AG04450 (cell line): ENCODE results near the gene SBSN. TPM values are rescaled to one million over a fixed set of nuclear protein-coding genes. Genes with fewer than 3 reads are reported as not detected.

ENCODE experiments used
- CTCF ChIA-PET: fragments of 300-600, 350-600 bp; formaldehyde crosslinking; extraction: SDS; loops from one replicate; lab custom pipeline; 2022; ENCODE audit warnings: antibody characterized with exemption, inconsistent platforms; lab: Charles Lee
- POLR2A ChIA-PET: fragments of 350-600 bp; formaldehyde crosslinking; extraction: SDS; loops from one replicate; lab custom pipeline; 2021; ENCODE audit warnings: antibody characterized with exemption, inconsistent platforms; lab: Yijun Ruan, JAX
- DNase-seq: peaks from one replicate; pipeline ENCODE4 v3.0.0-alpha.2; 2011; ENCODE audit warnings: low read depth, low spot score
- H3K27ac ChIP-seq: one replicate; pipeline ENCODE4 v1.5.1; 2012; ENCODE audit warnings: low read depth, low read length, control low read depth
- H3K27me3 ChIP-seq: one replicate; pipeline ENCODE4 v1.6.0; 2012; ENCODE audit warnings: low read length; ENCODE audit not compliant: control insufficient read depth, insufficient read depth
- H3K4me3 ChIP-seq: 2 replicates; pipeline ENCODE4 v1.5.1; 2011; ENCODE audit warnings: mild to moderate bottlenecking, low read depth, low read length, control low read depth
- H3K9me3 ChIP-seq: 2 replicates; pipeline ENCODE4 v1.5.1; 2012; ENCODE audit warnings: low read length; ENCODE audit not compliant: control insufficient read depth, insufficient read depth
- CTCF ChIP-seq: IDR thresholded peaks from 2 replicates; pipeline ENCODE4 v1.5.1; 2011; ENCODE audit warnings: low read depth, low read length, control low read depth, inconsistent platforms
- polyA plus RNA-seq: library from polyadenylated mRNA; depleted of rRNA; stranded (reverse); fragments of >200 nt; gene quantifications from 2 replicates; pipeline ENCODE4 v1.2.3, GENCODE V29; 2011

The SBSN gene
- polyA plus RNA-seq, 1 experiment, result 1.8 TPM

DNA sequence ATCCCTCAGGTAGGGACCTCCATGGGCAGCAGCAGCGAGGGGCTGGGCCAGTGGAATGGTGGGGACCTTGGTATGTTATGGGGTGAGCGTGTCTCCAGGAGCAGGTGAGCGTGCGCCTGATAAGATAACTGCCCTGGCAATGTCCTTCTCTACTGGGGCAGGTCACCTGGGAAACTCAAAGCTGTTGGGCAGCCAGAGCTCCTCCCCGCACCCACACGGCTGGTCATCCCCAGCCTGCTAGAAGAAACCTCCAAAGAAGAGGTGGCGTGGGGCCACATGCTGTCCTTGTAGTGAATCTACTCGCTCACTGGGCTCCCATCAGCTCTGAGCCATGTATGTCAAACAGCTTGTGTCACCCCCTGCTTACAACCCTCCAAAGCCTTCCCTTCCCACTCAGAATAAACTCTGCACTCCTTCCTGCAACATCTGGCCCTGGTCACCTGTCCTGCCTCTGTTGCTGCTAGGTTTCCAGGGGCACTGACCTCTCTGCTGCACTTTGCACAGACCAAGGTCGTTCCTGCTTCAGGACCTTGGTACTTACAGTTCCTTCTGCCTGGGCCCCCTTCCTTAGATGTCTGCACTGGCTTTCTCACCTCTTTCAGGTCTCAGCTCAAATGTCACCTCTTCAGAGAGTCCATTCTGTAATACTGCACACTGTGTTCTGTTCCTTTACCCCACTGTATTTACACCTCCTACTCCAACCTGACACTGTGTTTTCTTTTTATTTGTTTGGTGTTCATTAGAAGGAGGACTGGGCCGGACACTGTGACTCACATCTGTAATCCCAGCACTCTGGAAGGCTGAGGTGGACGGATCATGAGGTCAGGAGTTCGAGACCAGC, 37.1 kb upstream of the SBSN start:
- no peaks in the 10 kb centered on the region for H3K9me3 ChIP-seq
- no peak overlapping the region for H3K27ac ChIP-seq
- POLR2A ChIA-PET, result no interaction called here
- no peak overlapping the region for H3K4me3 ChIP-seq
- no peak for TF ChIP-seq CTCF
- H3K27me3 ChIP-seq, result peaks cover 8% of the 10 kb centered on the region
- CTCF ChIA-PET, result no interaction called here
- no peak for DNase-seq

DNA sequence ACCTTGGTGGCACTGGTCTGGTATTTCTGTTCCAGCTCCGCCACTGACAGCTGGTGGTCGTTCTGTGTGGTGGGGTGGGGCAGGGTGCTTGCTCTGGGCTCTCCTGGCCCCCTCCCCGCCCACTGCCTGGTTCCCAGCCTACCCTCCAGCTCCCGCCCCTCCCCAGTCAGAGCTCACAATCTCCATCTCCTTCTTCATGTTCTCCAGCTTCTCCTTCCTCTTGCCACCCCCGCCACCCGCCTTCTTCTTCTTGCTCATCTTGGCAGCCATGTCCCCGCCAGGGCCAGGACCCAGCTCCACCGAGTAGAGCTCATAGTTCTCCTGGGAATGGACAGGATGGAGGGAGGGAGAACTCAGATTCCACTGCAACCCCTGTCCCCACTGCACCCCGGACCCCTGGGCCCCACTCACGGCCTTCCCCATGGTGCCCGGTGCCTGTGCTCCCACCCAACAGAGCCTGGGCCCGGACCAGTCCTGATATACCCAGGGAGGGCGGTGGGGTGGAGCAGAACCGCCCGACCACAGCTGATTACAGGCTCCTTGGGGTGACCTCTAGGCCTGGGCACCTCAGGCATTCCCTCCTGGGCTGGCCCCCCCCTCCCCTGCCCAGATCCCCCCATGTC, 35.2 kb upstream of the SBSN start, which contains the start of gene ATP4A:
ATP4A (minus strand) TSS at position 452 of the 623 bp plus-strand sequence; CDS start at position 423, 29 bp downstream.
- POLR2A ChIA-PET, result no interaction called here
- H3K27ac ChIP-seq, result no peak within 1 kb of the TSS
- CTCF ChIA-PET, result interaction anchor here (0.8 kb wide), 1 partner anchor 14 kb away, joined by 4 read pairs; no protein-coding TSS in a partner anchor
- no peak for TF ChIP-seq CTCF
- H3K27me3 ChIP-seq, result peaks cover 15% of the 10 kb centered on the region
- no peak within 1 kb of the TSS for H3K4me3 ChIP-seq
- peaks cover 5% of the 10 kb centered on the region; the same call in 1 of the 2 replicates for H3K9me3 ChIP-seq
- no peak for DNase-seq

- CTCF ChIA-PET, result interaction anchor here (0.8 kb wide), 1 partner anchor 13 kb away, joined by 4 read pairs; no protein-coding TSS in a partner anchor
- POLR2A ChIA-PET, result no interaction called here
- Histone ChIP-seq H3K9me3 (peaks cover 10% of the 10 kb centered on the region; the same call in 1 of the 2 replicates), H3K27ac (no peak overlapping the region), H3K27me3 (peaks cover 16% of the 10 kb centered on the region), H3K4me3 (no peak overlapping the region)
- no peak for TF ChIP-seq CTCF
- no peak for DNase-seq
These were observed 34.7 kb upstream of the SBSN start for GRCh38 chr19:35562776-35563175.

DNA sequence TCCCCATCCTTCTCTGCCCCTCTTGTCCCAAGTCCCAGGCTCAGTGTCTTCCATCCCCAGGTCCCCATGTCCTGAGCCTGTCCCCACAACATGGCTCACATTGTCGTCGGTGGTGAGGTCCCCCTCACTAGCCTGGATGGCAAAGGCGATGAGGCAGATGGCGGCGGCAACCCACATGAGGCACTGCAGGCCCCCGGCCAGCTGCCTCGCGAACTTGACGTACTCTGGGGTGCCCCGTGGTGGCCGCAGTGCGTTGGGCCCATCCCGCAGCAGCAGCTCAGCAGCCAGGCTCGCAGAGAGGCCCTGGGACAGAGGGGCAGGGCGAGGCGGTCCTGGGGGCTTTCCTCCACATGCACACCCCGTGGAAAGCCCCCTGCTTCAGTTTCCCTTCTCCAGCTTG, 34.2 kb upstream of the SBSN start:
- POLR2A ChIA-PET, result no interaction called here

More for the DNA sequence above, 34.2 kb upstream of the SBSN start:
- CTCF ChIA-PET, result no interaction called here
- DNase-seq, result no peak
- H3K27me3 ChIP-seq, result peaks cover 16% of the 10 kb centered on the region
- H3K27ac ChIP-seq, result no peak overlapping the region
- peaks cover 10% of the 10 kb centered on the region; the same call in 1 of the 2 replicates for H3K9me3 ChIP-seq
- no peak for TF ChIP-seq CTCF
- H3K4me3 ChIP-seq, result no peak overlapping the region
